ENCODE measurements around the gene CSF1.
"Not testable (repeated sequence)": the region's sequence is repeated elsewhere in the genome, so short reads cannot be mapped to it uniquely, and the experiment has no call there.

Gene CSF1

GRCh38 chr1:109910123-109910962, at the start of gene CSF1:
Gene CSF1 (plus strand): TSS chr1:109910849. CDS start chr1:109911024, 175 bp downstream.
- peak; percentile 42 for DNase-seq

GRCh38 chr1:109861616-109862015, 49.0 kb upstream of the CSF1 start:
- DNase-seq: not testable (repeated sequence)

GRCh38 chr1:109863667-109864046, 47.0 kb upstream of the CSF1 start:
- no peak for DNase-seq

- DNase-seq: no peak
These were observed 46.4 kb upstream of the CSF1 start for GRCh38 chr1:109864047-109864822.

GRCh38 chr1:109864930-109865612, 45.6 kb upstream of the CSF1 start:
- no peak for DNase-seq

- no peak for DNase-seq
These were observed 44.6 kb upstream of the CSF1 start for GRCh38 chr1:109866071-109866470.

- DNase-seq: no peak
These were observed 37.1 kb upstream of the CSF1 start for GRCh38 chr1:109873278-109874175.

GRCh38 chr1:109874445-109874844, 36.2 kb upstream of the CSF1 start:
- DNase-seq: no peak

GRCh38 chr1:109875874-109876273, 34.8 kb upstream of the CSF1 start:
- no peak for DNase-seq

- DNase-seq: no peak
These were observed 33.9 kb upstream of the CSF1 start for GRCh38 chr1:109876617-109877316.

GRCh38 chr1:109877317-109877771, 33.3 kb upstream of the CSF1 start:
- DNase-seq: no peak

- no peak for DNase-seq
These were observed 32.9 kb upstream of the CSF1 start for GRCh38 chr1:109877776-109878175.

- no peak for DNase-seq
These were observed 32.0 kb upstream of the CSF1 start for GRCh38 chr1:109878531-109879104.

- DNase-seq: not testable (repeated sequence)
These were observed 31.3 kb upstream of the CSF1 start for GRCh38 chr1:109879371-109879770.

GRCh38 chr1:109879881-109880525, 30.6 kb upstream of the CSF1 start:
- DNase-seq: no peak

- no peak for DNase-seq
These were observed 29.4 kb upstream of the CSF1 start for GRCh38 chr1:109880971-109881894.

GRCh38 chr1:109881906-109882287, 28.8 kb upstream of the CSF1 start:
- no peak for DNase-seq

- DNase-seq: no peak
These were observed 28.1 kb upstream of the CSF1 start for GRCh38 chr1:109882288-109883245.

All from activated gamma-delta T cell treated with Interleukin-2 at 50 U/mL for 16 hours (primary cell).